Activated CD8-positive, alpha-beta memory T cell treated with anti-CD3 and anti-CD28 coated beads, Interleukin-2, amount 50 U/mL, for 4 hours (primary cell): ENCODE data around the gene PSMB11.

Source experiments
- DNase-seq: peaks from one replicate; pipeline ENCODE4 v3.0.0-alpha.2; 2020

The PSMB11 gene

DNA sequence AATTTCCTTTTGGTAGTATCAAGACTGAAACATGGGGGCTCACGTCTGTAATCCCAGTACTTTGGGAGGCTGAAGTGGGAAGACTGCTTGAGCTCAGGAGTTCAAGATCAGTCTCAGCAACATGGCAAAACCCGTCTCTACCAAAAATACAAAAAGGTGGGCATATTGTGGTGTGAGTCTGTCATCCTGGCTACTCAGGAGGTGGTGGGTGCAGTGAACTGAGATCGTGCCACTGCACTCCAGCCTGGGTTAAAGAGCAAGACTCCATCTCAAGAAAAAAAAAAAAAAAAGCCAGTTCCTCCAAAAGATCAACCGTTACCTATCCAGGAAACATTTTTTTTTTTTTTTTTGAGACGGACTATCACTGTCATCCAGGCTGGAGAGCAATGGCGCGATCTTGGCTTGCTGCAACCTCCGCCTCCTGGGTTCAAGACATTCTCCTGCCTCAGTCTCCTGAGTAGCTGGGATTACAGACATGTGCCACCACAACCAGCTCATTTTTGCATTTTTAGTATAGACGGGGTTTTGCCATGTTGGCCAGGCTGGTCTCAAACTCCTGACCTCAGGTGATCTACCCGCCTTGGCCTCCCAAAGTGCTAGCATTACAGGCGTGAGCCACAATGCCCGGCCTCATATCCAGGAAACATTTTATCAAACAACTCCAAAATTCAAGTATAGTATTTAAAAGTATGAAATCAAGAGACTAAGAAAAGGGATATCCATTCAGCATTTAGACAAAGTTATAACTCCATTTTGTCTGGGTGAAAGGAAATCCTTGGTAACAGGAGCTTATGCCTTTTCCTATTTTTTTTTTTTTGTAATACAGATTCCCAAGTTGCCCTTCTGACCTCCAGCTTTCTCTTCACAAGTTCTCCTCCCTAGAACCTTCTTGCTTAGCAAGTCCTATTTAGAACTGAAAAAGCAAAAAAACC is 49.5 kb downstream of the PSMB11 start:
- DNase-seq, result no peak

DNA sequence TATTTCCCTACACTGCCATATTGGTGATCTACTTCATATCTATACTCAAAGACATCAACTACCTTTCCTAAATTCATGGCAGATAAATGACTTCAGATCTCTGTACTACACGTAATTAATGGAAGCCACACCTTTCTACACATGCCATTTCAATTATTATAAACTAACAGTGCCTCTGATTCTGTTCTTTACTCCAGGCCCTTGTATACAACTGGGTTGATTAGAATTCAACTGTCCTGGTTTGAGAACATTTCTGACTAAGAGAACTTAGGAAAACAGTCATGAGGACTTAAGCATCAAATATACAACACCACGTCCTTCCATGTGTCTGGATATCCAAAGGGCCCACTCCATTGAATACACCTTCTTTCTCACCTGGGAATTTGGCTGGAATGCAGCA is 51.1 kb downstream of the PSMB11 start:
- DNase-seq, result no peak

DNA sequence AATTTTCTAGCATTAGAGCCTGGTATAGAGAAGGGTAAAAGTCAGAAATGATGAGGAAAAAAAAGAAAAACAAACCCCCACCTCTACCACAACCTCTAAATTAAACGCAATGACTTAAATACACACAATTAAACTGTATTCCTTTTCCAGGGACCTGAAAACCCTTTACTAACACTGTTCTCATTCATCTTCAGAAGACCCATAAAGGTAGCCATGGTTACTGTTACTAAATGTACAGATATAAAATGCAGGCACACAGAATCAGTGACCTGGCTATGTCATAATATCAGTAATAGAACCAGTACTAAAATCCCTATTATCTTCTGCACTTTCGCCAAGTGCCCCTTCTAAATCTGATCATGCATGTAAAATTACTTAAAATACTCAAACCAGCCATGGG is 51.5 kb downstream of the PSMB11 start:
- DNase-seq, result no peak
